OCI-LY1 (cell line): ENCODE data around the gene TMEM89.

ENCODE experiments used
- EZH2 ChIP-seq: fragments of 200-600 bp; sonication (generic), shearing (Covaris generic); IDR thresholded peaks from 2 replicates; pipeline ENCODE4 v1.8.0; 2017; ENCODE audit warnings: borderline replicate concordance, mixed run types, mild to moderate bottlenecking, antibody characterized with exemption, low read length, moderate library complexity, mixed read lengths
- TF ChIP-seq, protein P1 (sequence below): fragments of 200-600 bp; sonication (generic), shearing (Covaris generic); IDR thresholded peaks from 2 replicates; pipeline ENCODE4 v1.5.1; 2017; ENCODE audit warnings: mild to moderate bottlenecking, antibody characterized with exemption, low read length, moderate library complexity, mixed read lengths

DNA sequence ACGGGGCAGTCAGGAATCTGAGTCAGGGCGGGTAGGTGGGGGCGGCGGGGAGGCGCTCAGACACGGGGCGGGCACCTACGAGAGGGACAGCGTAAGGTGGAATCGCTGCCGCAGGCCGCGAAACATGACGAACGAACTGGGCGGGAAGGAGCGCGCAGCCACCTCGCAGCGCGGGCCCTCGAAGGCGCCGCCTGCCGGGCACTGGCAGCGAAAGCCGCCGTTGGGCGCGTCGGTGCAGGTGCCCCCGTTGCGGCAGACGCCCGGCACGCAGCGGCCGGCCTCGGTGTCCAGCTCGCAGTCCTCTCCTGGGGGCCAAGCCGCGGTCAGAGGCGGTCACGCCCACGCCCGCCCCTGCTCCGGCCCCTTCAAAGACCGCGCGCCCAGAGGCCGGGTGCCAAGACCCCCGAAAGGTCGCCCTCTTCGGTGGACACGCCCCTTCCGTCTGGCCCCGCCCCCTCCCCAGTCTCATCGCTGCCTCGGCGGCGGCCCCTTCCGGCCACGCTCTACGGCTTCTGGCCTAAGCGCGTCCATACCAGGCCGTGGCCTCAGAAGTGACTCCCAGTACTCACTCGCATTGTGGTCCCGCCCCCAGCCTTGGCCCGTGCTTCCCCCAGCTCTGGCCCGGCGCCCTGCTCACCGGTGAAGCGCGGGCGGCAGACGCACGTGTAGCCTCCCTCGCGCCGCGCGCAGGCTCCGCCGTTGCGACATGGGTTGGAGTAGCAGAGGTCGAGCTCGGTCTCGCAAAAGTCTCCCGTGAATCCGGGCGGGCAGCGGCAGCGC, 34.7 kb upstream of the TMEM89 start:
- TF ChIP-seq, protein P1, sequence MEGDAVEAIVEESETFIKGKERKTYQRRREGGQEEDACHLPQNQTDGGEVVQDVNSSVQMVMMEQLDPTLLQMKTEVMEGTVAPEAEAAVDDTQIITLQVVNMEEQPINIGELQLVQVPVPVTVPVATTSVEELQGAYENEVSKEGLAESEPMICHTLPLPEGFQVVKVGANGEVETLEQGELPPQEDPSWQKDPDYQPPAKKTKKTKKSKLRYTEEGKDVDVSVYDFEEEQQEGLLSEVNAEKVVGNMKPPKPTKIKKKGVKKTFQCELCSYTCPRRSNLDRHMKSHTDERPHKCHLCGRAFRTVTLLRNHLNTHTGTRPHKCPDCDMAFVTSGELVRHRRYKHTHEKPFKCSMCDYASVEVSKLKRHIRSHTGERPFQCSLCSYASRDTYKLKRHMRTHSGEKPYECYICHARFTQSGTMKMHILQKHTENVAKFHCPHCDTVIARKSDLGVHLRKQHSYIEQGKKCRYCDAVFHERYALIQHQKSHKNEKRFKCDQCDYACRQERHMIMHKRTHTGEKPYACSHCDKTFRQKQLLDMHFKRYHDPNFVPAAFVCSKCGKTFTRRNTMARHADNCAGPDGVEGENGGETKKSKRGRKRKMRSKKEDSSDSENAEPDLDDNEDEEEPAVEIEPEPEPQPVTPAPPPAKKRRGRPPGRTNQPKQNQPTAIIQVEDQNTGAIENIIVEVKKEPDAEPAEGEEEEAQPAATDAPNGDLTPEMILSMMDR, result peak; percentile 71
- no peak for TF ChIP-seq EZH2
